ENCODE data around the gene GTF2B.
"Not testable (repeated sequence)": the region's sequence is repeated elsewhere in the genome, so short reads cannot be mapped to it uniquely, and the experiment has no call there.

The GTF2B gene

GRCh38 chr1:88873737-88874349 is 17.5 kb downstream of the GTF2B start:
- no peak for TF ChIP-seq CTCF (IDR thresholded peaks at IDR 0.05; ENCODE audit: low read depth, low read length)
- DNase-seq (ENCODE audit: extremely low read depth, low read depth), result no peak

GRCh38 chr1:88869644-88870043 is 21.7 kb downstream of the GTF2B start:
- DNase-seq (ENCODE audit: extremely low read depth, low read depth), result not testable (repeated sequence)

- no peak for TF ChIP-seq CTCF (IDR thresholded peaks at IDR 0.05; ENCODE audit: low read depth, low read length)
- no peak for DNase-seq (ENCODE audit: extremely low read depth, low read depth)
Observed at GRCh38 chr1:88867743-88868521, 23.4 kb downstream of the GTF2B start.

GRCh38 chr1:88851303-88852063 is 39.9 kb downstream of the GTF2B start:
- no peak for TF ChIP-seq CTCF (IDR thresholded peaks at IDR 0.05; ENCODE audit: low read depth, low read length)

GRCh38 chr1:88847643-88848042 is 43.7 kb downstream of the GTF2B start:
- DNase-seq (ENCODE audit: extremely low read depth, low read depth), result no peak
- no peak for TF ChIP-seq CTCF (IDR thresholded peaks at IDR 0.05; ENCODE audit: low read depth, low read length)

More at GRCh38 chr1:88851303-88852063, 39.9 kb downstream of the GTF2B start:
- DNase-seq (ENCODE audit: extremely low read depth, low read depth), result no peak

- DNase-seq (ENCODE audit: extremely low read depth, low read depth), result no peak
- TF ChIP-seq CTCF (IDR thresholded peaks at IDR 0.05; ENCODE audit: low read depth, low read length), result no peak
Observed at GRCh38 chr1:88825721-88826120, 65.6 kb downstream of the GTF2B start.

- not testable (repeated sequence) for DNase-seq (ENCODE audit: extremely low read depth, low read depth)
Observed at GRCh38 chr1:88819642-88820041, 71.7 kb downstream of the GTF2B start.

GRCh38 chr1:88813471-88813870 is 77.9 kb downstream of the GTF2B start:
- DNase-seq (ENCODE audit: extremely low read depth, low read depth), result no peak
- no peak for TF ChIP-seq CTCF (IDR thresholded peaks at IDR 0.05; ENCODE audit: low read depth, low read length)
